ENCODE results near the gene ADCYAP1R1.

DNA sequence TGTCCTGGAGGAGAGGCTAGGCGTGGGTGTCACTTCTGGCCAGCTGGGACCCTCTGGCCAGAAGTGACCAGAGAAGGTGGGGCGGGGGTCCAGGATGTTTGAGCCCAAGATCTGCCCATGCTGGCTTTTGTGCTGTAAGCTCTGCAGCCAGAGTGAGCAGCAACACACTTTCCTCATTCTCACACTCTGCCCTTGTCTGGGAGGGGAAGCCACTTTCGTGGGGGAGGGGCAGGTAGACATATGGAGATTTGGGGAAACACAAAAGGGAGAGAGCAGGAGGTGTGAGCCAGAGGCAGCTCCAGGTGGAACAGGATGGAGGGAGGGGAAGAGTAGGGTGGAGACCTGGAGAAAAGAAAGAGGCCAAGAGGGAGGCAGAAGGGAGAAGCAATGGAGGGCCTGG, 31.5 kb upstream of the ADCYAP1R1 start:
- TF ChIP-seq SP1 (IDR thresholded peaks at IDR 0.05) = no peak
- no peak for TF ChIP-seq ZNF384 (IDR thresholded peaks at IDR 0.05)
- TF ChIP-seq SUZ12 (IDR thresholded peaks at IDR 0.05) = no peak
- TF ChIP-seq FOXM1 (IDR thresholded peaks at IDR 0.05; ENCODE audit: borderline replicate concordance) = no peak
- TF ChIP-seq ARNT (IDR thresholded peaks at IDR 0.05) = no peak
- TF ChIP-seq LEF1 (IDR thresholded peaks at IDR 0.05; ENCODE audit: borderline replicate concordance) = no peak
- no peak for TF ChIP-seq HDGF (IDR thresholded peaks at IDR 0.05; ENCODE audit: borderline replicate concordance)
- TF ChIP-seq TARDBP (IDR thresholded peaks at IDR 0.05) = no peak
- no peak for TF ChIP-seq NFRKB (IDR thresholded peaks at IDR 0.05)
- no peak for TF ChIP-seq CTBP1 (IDR thresholded peaks at IDR 0.05; ENCODE audit: borderline replicate concordance)
- no peak for TF ChIP-seq FOXA1 (IDR thresholded peaks at IDR 0.05)
